H9 (cell line): Measurements from ENCODE around the gene GJE1. TPM values are rescaled to one million over a fixed set of nuclear protein-coding genes. Genes with fewer than 3 reads are reported as not detected.

Experiments
- DNase-seq: peaks from one replicate; pipeline ENCODE4 v3.0.0-alpha.2; 2017
- H2AFZ ChIP-seq: one replicate; pipeline ENCODE4 v1.6.1; 2013; ENCODE audit warnings: mild to moderate bottlenecking, low read length, control low read depth, moderate library complexity
- H2AK5ac ChIP-seq: 2 replicates; pipeline ENCODE4 v1.6.1; 2013; ENCODE audit warnings: low read length, control low read depth, mixed read lengths; ENCODE audit not compliant: insufficient read length
- H2BK120ac ChIP-seq: one replicate; pipeline ENCODE4 v1.6.1; 2013; ENCODE audit warnings: low read depth, mild to moderate bottlenecking, low read length, control low read depth, inconsistent platforms; ENCODE audit not compliant: poor library complexity, severe bottlenecking
- H2BK12ac ChIP-seq: 2 replicates; pipeline ENCODE4 v1.6.1; 2013; ENCODE audit warnings: low read length, control low read depth, mixed read lengths, low read depth; ENCODE audit not compliant: insufficient read length
- H2BK15ac ChIP-seq: 2 replicates; pipeline ENCODE4 v1.6.1; 2013; ENCODE audit warnings: low read depth, low read length, control low read depth
- H2BK20ac ChIP-seq: one replicate; pipeline ENCODE4 v1.6.1; 2013; ENCODE audit warnings: low read depth, mild to moderate bottlenecking, low read length, control low read depth, inconsistent platforms; ENCODE audit not compliant: poor library complexity, severe bottlenecking
- H2BK5ac ChIP-seq: 2 replicates; pipeline ENCODE4 v1.6.1; 2013; ENCODE audit warnings: low read length, control low read depth, mixed read lengths; ENCODE audit not compliant: insufficient read length
- H3K14ac ChIP-seq: 2 replicates; pipeline ENCODE4 v1.6.1; 2013; ENCODE audit warnings: low read length, control low read depth; ENCODE audit not compliant: insufficient read depth
- H3K18ac ChIP-seq: 2 replicates; pipeline ENCODE4 v1.6.1; 2013; ENCODE audit warnings: low read depth, mild to moderate bottlenecking, mixed read lengths, low read length, control low read depth; ENCODE audit not compliant: insufficient read length
- H3K23ac ChIP-seq: 2 replicates; pipeline ENCODE4 v1.6.1; 2013; ENCODE audit warnings: low read length, control low read depth, mixed read lengths, low read depth; ENCODE audit not compliant: insufficient read length
- H3K23me2 ChIP-seq: 2 replicates; pipeline ENCODE4 v1.6.1; 2013; ENCODE audit warnings: low read depth, mild to moderate bottlenecking, mixed read lengths, low read length, control low read depth; ENCODE audit not compliant: insufficient read length, poor library complexity, severe bottlenecking
- H3K27ac ChIP-seq: 2 replicates; pipeline ENCODE4 v1.5.1; 2013; ENCODE audit warnings: low read length, control low read depth, mixed read lengths, low read depth; ENCODE audit not compliant: insufficient read length
- H3K27me3 ChIP-seq: 2 replicates; pipeline ENCODE4 v1.6.1; 2013; ENCODE audit warnings: low read length, control low read depth, inconsistent platforms; ENCODE audit not compliant: insufficient read depth
- H3K4ac ChIP-seq: 2 replicates; pipeline ENCODE4 v1.6.1; 2013; ENCODE audit warnings: low read depth, mild to moderate bottlenecking, control low read depth, inconsistent platforms, low read length, moderate library complexity
- H3K4me1 ChIP-seq: 2 replicates; pipeline ENCODE4 v1.6.1; 2013; ENCODE audit warnings: low read length, control low read depth, inconsistent platforms; ENCODE audit not compliant: insufficient read depth
- H3K4me2 ChIP-seq: 2 replicates; pipeline ENCODE4 v1.6.1; 2013; ENCODE audit warnings: low read length, control low read depth, mixed read lengths; ENCODE audit not compliant: insufficient read length, insufficient read depth
- H3K56ac ChIP-seq: 2 replicates; pipeline ENCODE4 v1.6.1; 2013; ENCODE audit warnings: low read depth, mild to moderate bottlenecking, mixed read lengths, low read length, control low read depth; ENCODE audit not compliant: insufficient read length
- H3K79me1 ChIP-seq: 2 replicates; pipeline ENCODE4 v1.6.1; 2013; ENCODE audit warnings: low read depth, mild to moderate bottlenecking, moderate library complexity, low read length, control low read depth, inconsistent platforms; ENCODE audit not compliant: insufficient read depth, poor library complexity, severe bottlenecking
- H3K79me2 ChIP-seq: 2 replicates; pipeline ENCODE4 v1.6.1; 2013; ENCODE audit warnings: low read length, control low read depth, inconsistent platforms; ENCODE audit not compliant: insufficient read depth
- H3K9ac ChIP-seq: 2 replicates; pipeline ENCODE4 v1.6.1; 2013; ENCODE audit warnings: low read length, control low read depth, mixed read lengths; ENCODE audit not compliant: insufficient read length; ENCODE audit errors: extremely low read depth
- H3K9me3 ChIP-seq: one replicate; pipeline ENCODE4 v1.6.1; 2013; ENCODE audit warnings: low read depth, low read length, inconsistent platforms; ENCODE audit not compliant: control insufficient read depth
- H3T11ph ChIP-seq: one replicate; pipeline ENCODE4 v1.6.1; 2013; ENCODE audit warnings: mild to moderate bottlenecking, low read length, control low read depth, inconsistent platforms
- H4K20me1 ChIP-seq: one replicate; pipeline ENCODE4 v1.6.1; 2013; ENCODE audit not compliant: control insufficient read depth, insufficient read length, insufficient read depth
- H4K5ac ChIP-seq: 2 replicates; pipeline ENCODE4 v1.6.1; 2013; ENCODE audit warnings: low read depth, mild to moderate bottlenecking, mixed read lengths, low read length, control low read depth; ENCODE audit not compliant: insufficient read length
- H4K8ac ChIP-seq: replicated peaks from 2 replicates; pipeline ENCODE4 v1.6.1; 2013; ENCODE audit warnings: low read length, control low read depth, mixed read lengths, low read depth; ENCODE audit not compliant: insufficient read length
- H4K91ac ChIP-seq: 2 replicates; pipeline ENCODE4 v1.6.1; 2013; ENCODE audit warnings: low read depth, mild to moderate bottlenecking, moderate library complexity, mixed read lengths, low read length, control low read depth; ENCODE audit not compliant: insufficient read length
- H3K27ac Mint-ChIP-seq, 3 experiments: 2 replicates in 2 of 3; 3 replicates in 1 of 3; pipeline ENCODE4 v1.8.0; 2020 to 2021; ENCODE audit warnings: mixed read lengths in 3 of 3, mild to moderate bottlenecking in 1 of 3, moderate library complexity in 1 of 3
- H3K27me3 Mint-ChIP-seq: 2 replicates; pipeline ENCODE4 v1.8.0; 2021; ENCODE audit warnings: low read depth, mild to moderate bottlenecking, moderate library complexity, mixed read lengths
- H3K36me3 Mint-ChIP-seq, 3 experiments: 2 replicates in 2 of 3; 3 replicates in 1 of 3; pipeline ENCODE4 v1.8.0; 2020 to 2021; ENCODE audit warnings: low read depth in 3 of 3, mixed read lengths in 3 of 3; ENCODE audit not compliant: insufficient read depth in 1 of 3
- H3K4me1 Mint-ChIP-seq, 2 experiments: 2 replicates each; pipeline ENCODE4 v1.8.0; 2020; ENCODE audit warnings: mixed read lengths in 2 of 2
- H3K4me3 Mint-ChIP-seq, 2 experiments: 2 replicates in 1 of 2; 3 replicates in 1 of 2; pipeline ENCODE4 v1.8.0; 2020 to 2021; ENCODE audit warnings: mild to moderate bottlenecking in 2 of 2, mixed read lengths in 2 of 2, moderate library complexity in 1 of 2
- H3K9me3 Mint-ChIP-seq, 2 experiments: 2 replicates in 1 of 2; 3 replicates in 1 of 2; pipeline ENCODE4 v1.8.0; 2020; ENCODE audit warnings: mild to moderate bottlenecking in 2 of 2, mixed read lengths in 2 of 2, moderate library complexity in 1 of 2
- total RNA-seq: library from RNA; stranded (reverse); gene quantifications from 2 replicates; pipeline ENCODE4 v1.2.1, GENCODE V29; 2021
- TF ChIP-seq, protein P1 (sequence below): fragments of 200-600 bp; sonication (generic); conservative IDR thresholded peaks from 3 replicates; pipeline ENCODE4 v1.8.0; 2021; ENCODE audit warnings: antibody characterized with exemption, mild to moderate bottlenecking

Gene GJE1
- total RNA-seq, 1 experiment from 2014 or later = not detected

GRCh38 chr6:142182004-142182403, 49.3 kb downstream of the GJE1 start:
- DNase-seq = no peak
- Histone ChIP-seq H2AFZ (no peak overlapping the region), H2BK20ac (no peak overlapping the region), H4K91ac (no peak overlapping the region), H3K79me1 (peaks cover 2% of the 10 kb centered on the region), H3K79me2 (no peaks in the 10 kb centered on the region), H2BK12ac (no peak overlapping the region), H3K23me2 (no peaks in the 10 kb centered on the region), H2AK5ac (no peak overlapping the region), H3K4me2 (no peak overlapping the region), H3K27ac (no peak overlapping the region), H4K5ac (no peak overlapping the region), H3K27me3 (no peaks in the 10 kb centered on the region), H2BK15ac (no peak overlapping the region), H2BK5ac (no peak overlapping the region), H2BK120ac (no peak overlapping the region), H3K14ac (no peak overlapping the region), H3K56ac (no peak overlapping the region), H4K20me1 (no peaks in the 10 kb centered on the region), H3K23ac (no peak overlapping the region), H3T11ph (no peak overlapping the region), H3K18ac (no peak overlapping the region), H4K8ac (no peak overlapping the region), H3K4me1 (no peaks in the 10 kb centered on the region), H3K9ac (no peak overlapping the region), H3K4ac (no peak overlapping the region), H3K9me3 (no peaks in the 10 kb centered on the region)
- no peaks in the 10 kb centered on the region for H3K9me3 Mint-ChIP-seq
- H3K36me3 Mint-ChIP-seq = peaks cover 0 to 8% (median 0%) of the 10 kb centered on the region in 3 experiments; a peak in 4 of 7 replicates
- no peak overlapping the region for H3K4me3 Mint-ChIP-seq
- no peaks in the 10 kb centered on the region for H3K27me3 Mint-ChIP-seq
- H3K4me1 Mint-ChIP-seq = no peaks in the 10 kb centered on the region
- TF ChIP-seq, protein P1, sequence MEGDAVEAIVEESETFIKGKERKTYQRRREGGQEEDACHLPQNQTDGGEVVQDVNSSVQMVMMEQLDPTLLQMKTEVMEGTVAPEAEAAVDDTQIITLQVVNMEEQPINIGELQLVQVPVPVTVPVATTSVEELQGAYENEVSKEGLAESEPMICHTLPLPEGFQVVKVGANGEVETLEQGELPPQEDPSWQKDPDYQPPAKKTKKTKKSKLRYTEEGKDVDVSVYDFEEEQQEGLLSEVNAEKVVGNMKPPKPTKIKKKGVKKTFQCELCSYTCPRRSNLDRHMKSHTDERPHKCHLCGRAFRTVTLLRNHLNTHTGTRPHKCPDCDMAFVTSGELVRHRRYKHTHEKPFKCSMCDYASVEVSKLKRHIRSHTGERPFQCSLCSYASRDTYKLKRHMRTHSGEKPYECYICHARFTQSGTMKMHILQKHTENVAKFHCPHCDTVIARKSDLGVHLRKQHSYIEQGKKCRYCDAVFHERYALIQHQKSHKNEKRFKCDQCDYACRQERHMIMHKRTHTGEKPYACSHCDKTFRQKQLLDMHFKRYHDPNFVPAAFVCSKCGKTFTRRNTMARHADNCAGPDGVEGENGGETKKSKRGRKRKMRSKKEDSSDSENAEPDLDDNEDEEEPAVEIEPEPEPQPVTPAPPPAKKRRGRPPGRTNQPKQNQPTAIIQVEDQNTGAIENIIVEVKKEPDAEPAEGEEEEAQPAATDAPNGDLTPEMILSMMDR = no peak
- no peak overlapping the region; a peak in 1 of 7 replicates for H3K27ac Mint-ChIP-seq
